ENCODE results near the gene ZNF282.

The ZNF282 gene

DNA sequence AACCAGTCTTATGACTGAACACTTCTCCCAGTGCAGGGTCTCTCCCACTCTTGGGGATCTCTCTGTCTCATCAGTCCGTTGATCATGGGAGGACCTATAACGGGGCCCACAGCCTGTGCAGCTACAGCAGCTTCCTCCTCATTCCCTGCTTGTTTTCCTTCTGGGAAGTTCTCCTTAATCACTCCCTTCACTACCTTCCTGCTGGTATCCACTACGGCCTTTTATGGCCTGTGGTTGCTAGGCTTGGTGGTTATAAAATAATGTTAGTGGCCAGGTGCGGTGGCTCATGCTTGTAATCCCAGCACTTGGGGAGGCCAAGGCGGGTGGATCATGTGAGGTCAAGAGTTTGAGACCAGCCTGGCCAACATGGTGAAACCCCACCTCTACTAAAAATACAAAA is 3.5 kb upstream of the ZNF282 start:
- DNase-seq (ENCODE audit: low read depth in 2 of 3, low spot score in 1 of 3) = no peak

DNA sequence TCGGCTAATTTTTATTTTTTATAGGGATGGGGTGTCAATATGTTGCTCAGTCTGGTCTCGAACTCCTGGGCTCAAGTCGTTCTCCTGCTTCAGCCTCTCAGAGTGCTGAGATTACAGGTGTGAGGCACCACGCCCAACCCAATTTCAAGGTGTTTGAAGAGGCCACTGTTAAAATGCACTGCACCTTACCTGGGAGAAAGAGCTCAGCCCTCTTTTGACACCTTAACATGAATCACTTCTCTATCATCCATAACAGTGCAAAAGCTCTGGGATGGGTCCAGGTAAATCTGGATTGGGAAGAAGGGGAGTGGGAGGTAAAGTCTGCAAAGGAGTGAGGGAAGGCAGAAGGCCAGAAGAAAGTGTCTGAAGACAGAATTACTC is 557 bp upstream of the ZNF282 start:
- no peak for DNase-seq (ENCODE audit: low read depth in 2 of 3, low spot score in 1 of 3)

DNA sequence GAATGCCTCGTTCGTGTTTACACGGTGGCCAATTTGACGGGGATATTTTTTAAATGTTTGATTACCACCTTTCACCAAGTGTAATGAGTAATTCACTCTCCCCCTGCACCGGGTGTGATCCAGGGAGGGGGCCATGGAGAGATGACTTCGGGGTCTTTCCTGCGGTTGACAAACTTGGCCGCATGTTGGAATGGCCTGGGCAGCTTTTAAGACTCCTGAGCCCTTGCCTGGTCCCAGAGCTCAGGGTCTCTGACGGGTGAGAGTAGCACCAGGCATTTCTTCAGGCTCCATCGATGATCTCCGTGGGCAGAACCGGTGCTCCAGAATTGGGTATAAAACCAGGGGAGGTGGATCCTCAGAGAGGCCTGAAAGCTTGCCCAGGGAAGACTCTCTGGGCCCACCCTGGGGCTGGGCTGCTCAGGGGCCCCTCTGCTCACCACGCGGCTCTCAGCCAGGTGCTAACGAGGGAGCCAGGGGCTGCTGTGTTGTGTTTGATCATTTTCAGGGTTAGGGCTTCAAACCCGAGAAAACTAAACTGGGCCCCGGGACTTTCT is 882 bp downstream of the ZNF282 start:
- peak in 1 of 3 donors; percentile 4 for DNase-seq (ENCODE audit: low read depth in 2 of 3, low spot score in 1 of 3)

DNA sequence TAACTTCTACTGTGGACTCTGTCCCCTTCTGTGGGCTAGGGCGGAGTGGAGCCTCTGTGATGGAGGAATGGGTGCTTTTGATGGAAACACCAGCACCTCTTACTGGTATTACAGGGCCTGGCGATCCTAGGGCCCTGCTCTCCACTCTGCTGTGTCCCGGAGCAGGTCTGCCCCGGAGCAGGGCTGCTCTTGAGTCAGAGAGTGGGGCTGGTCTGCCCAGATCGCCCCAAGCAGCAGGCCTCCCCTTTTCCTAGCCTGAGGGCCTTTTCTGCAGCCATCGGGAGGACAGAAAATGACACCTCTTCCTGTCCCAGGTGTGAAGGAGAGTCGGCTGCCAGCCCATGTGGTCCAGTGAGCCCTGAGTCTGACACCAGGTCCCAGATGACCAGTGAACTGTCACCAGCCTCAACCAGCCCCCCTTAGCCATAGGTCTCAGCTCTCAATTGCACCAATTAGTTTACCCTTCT is 1.4 kb downstream of the ZNF282 start:
- DNase-seq (ENCODE audit: low read depth in 2 of 3, low spot score in 1 of 3) = peak in 1 of 3 donors; percentile 10

DNA sequence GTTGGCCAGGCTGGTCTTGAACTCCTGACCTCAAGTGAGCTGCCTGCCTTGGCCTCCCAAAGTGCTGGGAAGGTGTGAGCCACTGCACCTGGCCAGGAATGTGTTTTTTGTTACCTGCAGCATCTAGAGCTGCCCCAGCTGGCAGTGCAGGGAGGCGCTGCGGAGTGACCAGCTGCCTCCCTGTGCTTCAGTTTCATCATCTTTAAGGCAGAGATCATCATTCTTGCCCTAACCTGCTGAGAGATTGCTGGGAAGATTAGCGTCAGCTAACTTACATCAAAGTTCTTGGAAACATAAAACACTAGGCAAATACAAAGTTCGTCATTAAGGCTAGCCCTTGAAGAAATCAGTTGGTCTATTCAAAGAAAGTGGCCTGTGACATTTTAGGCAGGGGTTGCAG is 2.3 kb downstream of the ZNF282 start:
- DNase-seq (ENCODE audit: low read depth in 2 of 3, low spot score in 1 of 3) = no peak

DNA sequence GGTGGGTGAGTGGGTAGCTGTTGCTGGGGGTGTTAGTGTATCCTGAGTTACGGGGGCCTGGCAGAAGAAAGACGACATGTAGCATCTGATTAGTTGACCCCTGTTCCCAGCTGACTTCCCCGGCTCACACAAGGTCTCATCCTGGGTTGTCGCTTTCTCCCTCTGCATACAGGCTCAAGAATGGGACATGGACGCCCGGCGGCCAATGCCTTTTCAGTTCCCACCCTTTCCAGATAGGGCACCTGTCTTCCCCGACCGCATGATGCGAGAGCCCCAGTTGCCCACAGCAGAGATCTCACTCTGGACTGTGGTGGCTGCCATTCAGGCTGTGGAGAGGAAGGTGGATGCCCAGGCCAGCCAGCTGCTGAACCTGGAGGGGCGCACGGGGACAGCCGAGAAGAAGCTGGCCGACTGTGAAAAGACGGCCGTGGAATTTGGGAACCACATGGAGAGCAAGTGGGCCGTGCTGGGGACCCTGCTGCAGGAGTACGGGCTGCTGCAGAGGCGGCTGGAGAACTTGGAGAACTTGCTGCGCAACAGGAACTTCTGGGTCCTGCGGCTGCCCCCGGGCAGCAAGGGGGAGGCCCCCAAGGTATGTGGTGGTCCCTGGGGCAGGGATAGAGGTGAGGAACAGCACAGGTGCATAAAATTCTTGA is 2.9 kb downstream of the ZNF282 start:
- no peak for DNase-seq (ENCODE audit: low read depth in 2 of 3, low spot score in 1 of 3)

DNA sequence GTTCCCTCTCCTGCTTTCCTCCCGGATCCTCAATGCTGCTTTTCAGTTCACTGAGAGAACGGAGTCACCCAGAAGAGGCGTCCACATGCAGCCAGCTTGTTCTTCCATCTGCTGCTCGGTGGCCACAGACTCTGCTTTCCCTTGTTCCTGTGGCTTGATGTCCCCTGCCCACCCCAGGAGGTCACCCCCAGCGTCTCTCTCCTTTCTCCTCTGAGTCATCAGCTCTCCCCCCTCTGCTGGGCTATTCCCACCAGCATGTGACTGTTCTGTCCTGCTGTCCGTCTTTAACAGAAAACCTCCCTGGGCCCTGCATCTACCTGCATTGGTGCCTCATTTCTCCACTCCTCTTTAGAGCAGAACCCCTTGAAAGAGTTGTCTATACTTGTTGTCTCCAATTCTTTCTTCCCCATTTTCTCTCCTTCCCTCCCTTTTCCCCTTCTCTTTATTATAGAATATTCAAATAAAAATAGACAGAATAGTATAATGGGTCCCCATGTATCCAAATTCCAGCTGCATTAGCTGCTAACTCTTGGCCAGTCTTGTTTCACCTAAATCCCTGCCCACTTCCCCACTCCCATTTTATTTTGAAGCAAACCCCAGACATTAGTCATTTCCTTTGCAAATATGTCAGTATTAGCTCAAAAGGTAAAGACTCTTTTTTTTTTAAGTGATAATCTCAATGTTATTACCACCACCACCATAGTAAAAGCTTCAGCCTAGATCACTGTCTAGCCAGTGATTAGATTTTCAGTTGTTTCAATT is 4.1 kb downstream of the ZNF282 start:
- DNase-seq (ENCODE audit: low read depth in 2 of 3, low spot score in 1 of 3) = no peak

DNA sequence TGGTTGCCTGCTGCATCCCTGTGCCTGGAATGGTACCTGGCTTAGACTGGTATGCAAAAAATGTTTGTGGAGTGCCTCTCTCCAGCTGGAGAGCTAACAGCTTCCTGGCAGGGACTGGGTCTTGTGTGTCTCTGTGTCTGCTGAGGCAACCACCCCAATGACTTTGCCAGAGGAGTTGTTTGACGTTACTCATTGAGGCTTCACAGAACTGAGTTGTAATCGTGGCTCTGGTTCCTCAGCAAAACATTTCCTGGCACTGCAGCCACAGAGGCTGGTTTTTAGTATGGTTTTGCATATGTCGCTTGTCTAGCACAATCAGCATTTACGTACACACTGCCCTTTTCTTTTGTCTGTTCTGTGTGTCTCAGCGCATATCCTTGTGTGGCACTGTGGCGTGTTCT is 7.5 kb downstream of the ZNF282 start:
- no peak for DNase-seq (ENCODE audit: low read depth in 2 of 3, low spot score in 1 of 3)

DNA sequence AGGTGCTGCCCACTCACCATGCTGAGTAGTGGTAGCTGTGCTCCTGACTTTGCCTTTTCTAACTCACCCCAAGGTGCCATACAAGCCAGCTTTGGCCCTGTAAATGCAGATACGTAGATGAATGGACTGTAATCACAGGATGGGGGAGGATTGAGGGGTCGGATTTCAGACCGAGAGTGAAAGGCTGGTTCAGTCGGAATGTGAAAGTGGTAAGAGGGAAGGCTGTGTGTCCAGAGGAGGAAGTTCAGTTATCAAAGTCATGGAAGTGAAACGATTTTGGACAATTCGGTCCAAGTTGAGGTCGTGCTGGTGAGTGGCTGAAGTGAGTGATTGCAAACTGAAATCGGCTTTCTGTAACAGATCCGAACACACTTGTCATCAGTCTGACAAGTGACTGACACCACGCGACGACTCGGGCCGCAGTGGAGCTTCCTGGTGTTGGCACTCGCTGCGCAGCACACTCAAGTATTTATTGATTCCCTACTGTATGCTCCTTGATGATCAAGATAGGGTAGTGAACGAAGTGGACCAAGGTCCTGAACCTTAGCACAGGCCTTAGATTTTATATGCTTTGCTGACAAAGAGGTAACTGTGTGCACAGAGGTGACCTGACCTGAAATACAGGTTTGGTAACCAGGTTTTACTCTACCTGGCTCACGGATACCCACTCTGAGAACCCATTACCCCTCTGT is 10.5 kb downstream of the ZNF282 start:
- DNase-seq (ENCODE audit: low read depth in 2 of 3, low spot score in 1 of 3) = no peak

DNA sequence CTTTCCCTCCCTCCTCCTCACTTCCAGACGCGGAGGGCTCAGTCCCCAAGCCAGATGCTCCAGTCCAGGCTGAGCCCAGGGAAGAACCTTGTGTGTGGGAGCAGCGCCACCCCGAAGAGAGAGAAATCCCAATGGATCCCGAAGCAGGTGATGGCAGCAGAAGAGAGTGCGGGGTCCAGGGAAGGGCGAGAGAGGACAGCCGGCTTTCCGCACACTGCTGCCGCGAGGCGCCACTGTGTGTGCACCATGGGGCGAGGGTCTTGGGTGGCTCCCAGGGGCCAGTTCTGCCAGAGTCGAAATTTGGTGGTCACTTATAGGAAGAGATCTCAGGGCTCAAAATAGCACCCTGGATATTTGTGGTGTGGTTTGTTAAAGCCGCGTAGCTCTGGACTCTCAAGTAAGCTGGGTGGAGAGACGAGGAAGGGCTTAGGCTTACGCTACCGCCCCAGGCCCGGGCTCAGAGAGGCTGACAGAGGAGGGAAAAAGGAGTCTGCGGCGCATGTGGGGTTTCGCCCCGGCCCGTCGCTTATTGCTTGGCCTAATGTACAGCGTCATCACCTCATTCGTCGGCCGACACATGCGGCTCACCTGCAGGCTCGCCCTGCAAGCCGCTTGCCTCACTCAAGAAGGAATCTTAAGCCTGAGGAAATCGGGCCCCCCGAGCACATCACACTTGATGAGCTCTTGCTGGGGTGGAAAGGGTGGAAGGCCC is 12.1 kb downstream of the ZNF282 start:
- no peak for DNase-seq (ENCODE audit: low read depth in 2 of 3, low spot score in 1 of 3)

DNA sequence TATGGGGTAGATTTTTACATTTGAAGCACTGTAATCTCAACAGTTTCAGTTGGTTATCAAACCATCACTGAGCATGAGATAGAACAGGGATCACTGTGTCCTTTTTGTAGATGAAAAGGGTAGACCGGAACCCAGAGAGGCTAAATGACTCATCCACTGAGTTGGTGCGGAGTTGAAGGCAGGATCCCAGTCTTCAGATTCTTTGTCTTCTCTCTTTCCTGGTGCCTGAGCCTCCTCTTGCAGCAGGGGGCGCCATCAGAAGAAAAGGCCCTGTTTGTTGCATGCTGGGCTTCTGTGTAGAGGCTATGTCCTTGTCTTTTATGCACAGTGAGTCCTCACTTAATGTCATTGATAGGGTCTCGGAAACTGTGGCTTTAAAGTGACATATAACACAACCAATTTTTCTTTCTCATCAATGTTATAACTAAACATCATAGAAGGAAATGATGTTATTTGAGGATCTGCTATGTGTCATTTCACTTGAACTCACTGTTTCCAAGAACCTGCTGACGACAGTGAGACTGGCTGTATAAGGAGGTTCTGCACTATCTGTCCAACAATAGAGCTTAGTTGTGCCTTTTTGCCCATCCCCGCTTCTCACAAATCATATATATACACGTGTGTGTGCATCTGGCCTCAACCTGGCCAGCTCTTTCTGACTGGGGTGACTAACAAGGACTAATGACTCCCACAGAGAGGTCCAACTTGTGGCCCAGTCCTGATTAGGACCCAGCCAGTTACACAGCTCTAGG is 14.3 kb downstream of the ZNF282 start:
- DNase-seq (ENCODE audit: low read depth in 2 of 3, low spot score in 1 of 3) = peak; percentile 81 to 92 (median 85)

DNA sequence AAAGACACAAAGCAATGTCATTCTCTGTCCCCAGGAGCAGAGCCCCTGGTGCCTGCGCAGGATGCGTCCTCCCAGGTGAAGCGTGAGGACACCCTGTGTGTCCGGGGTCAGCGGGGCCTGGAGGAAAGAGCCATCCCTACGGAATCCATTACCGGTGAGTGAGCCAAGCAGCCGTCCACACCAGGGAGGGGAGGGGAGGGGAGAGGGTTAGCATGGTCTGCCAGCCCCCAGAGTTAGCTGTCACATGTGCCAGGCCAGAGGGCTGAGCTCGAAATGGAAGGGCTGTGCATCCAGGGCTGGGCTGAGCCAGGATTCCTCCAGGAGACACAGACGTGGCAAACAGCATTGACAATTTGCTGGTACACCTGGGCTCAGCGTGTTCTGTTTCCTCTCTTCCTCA is 15.2 kb downstream of the ZNF282 start:
- no peak for DNase-seq (ENCODE audit: low read depth in 2 of 3, low spot score in 1 of 3)

DNA sequence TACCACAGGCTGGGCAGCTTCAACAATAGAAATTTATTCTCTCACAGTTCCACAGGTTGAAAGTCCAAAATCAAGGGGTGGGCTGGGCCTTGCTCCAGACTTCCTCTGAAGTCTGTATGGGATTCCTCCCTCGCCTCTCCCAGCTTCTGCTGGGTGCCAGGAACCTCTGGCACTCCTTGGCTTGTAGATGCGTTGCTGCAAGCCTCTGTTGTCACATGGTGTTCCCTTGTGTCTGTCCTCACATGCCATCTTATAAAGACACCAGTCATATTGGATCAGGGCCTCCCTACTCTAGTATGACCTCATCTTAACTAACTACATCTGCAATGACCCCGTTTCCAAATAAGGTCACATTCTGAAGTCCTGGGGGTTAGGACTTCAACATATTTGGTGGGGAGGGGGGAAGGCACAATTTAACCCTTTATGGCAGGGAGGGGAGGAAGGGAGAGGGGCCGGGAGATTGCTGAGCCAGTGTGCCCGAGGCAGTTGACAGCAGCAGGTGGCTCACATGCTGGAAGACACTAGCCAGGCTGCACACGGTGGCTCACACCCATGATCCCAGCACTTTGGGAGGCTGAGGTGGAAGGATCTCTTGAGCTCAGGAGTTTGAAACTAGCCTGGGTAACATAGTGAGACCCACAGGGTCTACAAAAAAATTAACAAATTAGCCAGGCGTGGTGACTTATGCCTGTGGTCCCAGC is 18.8 kb downstream of the ZNF282 start:
- DNase-seq (ENCODE audit: low read depth in 2 of 3, low spot score in 1 of 3) = no peak

DNA sequence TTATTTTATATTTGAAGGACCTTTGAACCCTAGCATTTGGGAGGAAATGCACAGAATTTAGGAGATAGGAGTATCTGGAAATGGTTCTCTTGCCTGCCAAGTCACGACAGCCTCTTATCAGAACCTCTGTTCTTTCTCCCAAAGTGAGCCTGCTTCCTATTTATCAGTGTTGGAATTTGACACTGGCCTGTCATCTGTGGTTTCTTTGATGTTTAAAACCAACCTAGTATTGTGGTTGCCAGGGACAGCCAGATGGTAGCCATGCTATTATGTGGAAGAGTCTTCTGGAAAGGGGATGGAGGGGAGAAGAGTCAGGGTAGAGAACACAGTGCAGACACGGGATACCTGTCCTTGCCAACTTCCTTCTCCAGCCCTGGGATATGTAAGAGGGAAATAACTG is 21.1 kb downstream of the ZNF282 start:
- DNase-seq (ENCODE audit: low read depth in 2 of 3, low spot score in 1 of 3) = no peak

DNA sequence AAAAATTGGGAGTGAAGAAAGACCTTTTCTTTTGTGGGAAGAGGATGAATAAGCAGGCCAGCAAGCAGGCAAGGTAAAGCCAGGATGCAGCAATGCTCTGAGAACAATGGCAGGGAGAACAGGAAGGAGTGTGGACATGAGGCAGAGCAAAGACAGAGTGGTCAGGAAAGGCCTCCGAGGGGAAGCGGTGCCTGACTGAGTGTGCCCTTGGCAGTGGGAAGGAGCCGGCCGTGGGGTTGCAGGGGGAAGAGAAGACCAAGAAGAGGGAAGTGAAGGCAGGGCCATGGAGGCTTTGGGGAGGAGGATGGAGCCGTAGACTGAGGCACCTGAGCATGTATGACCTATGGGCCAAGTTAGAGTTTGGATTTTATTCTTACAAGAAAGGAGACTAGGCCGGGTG is 22.2 kb downstream of the ZNF282 start:
- DNase-seq (ENCODE audit: low read depth in 2 of 3, low spot score in 1 of 3) = no peak

DNA sequence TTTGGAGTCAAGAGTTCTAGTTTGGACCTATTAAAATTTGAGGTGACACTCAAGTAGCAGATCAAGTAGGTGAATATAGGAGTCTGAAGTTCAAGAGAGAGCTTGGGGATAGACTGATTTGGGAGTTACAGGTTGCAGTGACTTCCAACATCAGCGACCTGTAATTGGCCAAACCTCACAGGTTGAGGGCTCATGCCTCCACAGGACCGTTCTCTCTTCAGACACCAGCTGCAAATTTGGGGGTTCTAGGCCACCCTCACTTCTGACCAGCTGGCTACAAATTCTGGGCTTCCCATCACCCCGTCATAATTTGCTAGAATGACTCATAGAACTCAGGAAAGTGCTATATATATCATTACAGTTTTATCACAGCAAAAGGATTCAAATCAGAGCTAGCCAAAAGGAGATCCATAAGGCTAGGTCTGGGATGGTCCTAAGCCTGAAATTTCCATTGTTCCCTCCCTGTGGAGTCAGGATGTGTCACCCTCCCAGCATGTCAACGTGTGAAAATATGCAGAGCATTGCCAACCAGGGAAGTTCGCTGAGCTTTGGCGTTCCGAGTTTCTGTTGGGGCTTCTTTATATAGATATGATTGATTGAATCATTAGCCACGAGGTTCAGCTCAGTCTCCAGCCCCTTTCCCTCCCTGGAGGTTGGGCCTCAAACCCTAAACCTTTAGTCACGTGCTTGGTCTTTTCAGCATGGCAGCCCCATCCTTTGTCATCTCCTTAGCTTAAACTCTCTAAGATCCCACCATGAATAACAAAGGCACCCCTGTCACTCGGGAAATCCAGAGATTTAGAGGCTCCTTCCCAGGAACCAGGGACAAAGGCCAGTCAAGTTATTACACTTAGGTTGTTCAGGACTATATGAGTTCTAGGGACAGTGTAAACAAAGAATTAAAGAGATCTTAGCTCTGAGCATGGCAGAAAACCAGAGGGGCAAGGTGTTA is 23.4 kb downstream of the ZNF282 start:
- DNase-seq (ENCODE audit: low read depth in 2 of 3, low spot score in 1 of 3) = no peak

DNA sequence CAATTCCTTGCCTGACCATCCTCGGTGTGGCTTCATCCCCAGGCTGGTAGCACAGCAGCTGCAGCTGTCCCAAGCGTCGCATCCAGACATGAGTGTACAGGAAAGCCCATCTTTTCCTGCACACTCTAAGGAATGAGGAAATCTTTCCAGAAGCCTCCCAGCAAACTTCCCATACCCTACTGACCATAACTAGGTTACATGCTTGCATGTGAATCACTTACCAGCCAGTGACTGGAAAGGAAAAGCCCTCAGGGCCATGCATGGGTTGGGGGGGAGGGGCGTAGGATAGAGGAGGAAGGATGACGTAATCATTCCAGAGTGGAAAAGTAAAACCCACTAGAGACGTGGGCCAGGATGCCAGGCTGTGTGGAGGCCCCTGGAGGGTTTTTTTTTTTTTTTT is 25.2 kb downstream of the ZNF282 start:
- DNase-seq (ENCODE audit: low read depth in 2 of 3, low spot score in 1 of 3) = no peak

DNA sequence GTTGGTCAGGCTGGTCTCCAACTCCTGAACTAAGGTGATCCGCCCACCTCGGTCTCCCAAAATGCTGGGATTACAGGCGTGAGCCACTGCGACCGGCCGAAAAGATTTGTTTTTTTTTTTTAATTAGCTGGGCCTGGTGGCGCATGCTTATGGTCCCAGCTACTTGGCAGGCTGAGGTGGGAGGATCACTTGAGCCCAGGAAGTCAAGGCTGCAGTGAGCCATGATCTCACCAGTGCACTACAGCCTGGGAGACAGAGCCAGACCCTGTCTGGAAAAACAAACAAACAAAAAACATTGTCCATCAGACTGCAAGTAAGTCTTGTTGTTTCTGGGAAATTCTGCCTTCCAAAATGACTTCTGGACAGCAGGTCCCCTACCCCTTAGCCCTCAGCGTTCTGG is 27.8 kb downstream of the ZNF282 start:
- no peak for DNase-seq (ENCODE audit: low read depth in 2 of 3, low spot score in 1 of 3)

DNA sequence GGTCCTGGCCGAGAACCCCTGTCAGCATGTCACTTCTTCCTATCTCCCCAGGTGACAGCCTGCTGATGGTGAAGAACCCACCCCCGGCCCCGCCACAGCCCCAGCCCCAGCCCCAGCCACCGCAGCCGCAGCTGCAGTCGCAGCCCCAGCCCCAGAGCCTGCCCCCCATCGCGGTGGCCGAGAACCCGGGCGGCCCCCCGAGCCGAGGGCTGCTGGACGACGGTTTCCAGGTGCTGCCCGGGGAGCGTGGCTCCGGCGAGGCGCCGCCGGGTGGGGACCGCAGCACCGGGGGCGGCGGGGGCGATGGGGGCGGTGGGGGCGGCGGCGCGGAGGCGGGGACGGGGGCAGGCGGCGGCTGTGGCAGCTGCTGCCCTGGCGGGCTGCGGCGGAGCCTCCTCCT is 28.4 kb downstream of the ZNF282 start:
- no peak for DNase-seq (ENCODE audit: low read depth in 2 of 3, low spot score in 1 of 3)

Measured in stimulated activated CD4-positive, alpha-beta T cell treated with anti-CD3 and anti-CD28 coated beads, Interleukin-12 subunit alpha, Interleukin-12 subunit beta, amount 100 ng/mL, for 48 hours (primary cell).